PC-3 (cell line): Measurements from ENCODE around the gene ZNF23. TPM values are rescaled to one million over a fixed set of nuclear protein-coding genes. Genes with fewer than 3 reads are reported as not detected.

ENCODE experiments used
- ATAC-seq: fragments of 200-7000 bp; cut with Tn5 transposase; 2 replicates; pipeline ENCODE4 v1.9.1; 2020; ENCODE audit warnings: mild to moderate bottlenecking, moderate library complexity
- BruUV-seq: library from RNA; stranded (reverse); fragments of 400-500 nt; replicated peaks from 2 replicates; lab custom pipeline; 2021; lab: Mats Ljungman, UMichigan
- CTCF ChIA-PET: fragments of 300-600 bp; sonication (Branson Sonifier 250); formaldehyde crosslinking; loops from one replicate; lab custom pipeline; 2022; ENCODE audit warnings: antibody characterized with exemption; lab: Charles Lee
- POLR2A ChIA-PET: fragments of 300-600 bp; sonication (Branson Sonifier 250); formaldehyde crosslinking; loops from one replicate; lab custom pipeline; 2022; ENCODE audit warnings: antibody characterized with exemption; ENCODE audit not compliant: unreplicated experiment; lab: Charles Lee
- DNase-seq: peaks from one replicate; pipeline ENCODE4 v3.0.0-alpha.2; 2015
- H2AFZ ChIP-seq: fragments of 300-600 bp; sonication (generic); 2 replicates; pipeline ENCODE4 v1.6.0; 2016; ENCODE audit warnings: antibody characterized with exemption, low read length
- H3F3A ChIP-seq: fragments of 300-600 bp; sonication (generic); one replicate; pipeline ENCODE4 v1.6.0; 2017; ENCODE audit warnings: antibody characterized with exemption, low read length, control low read depth, mild to moderate bottlenecking; ENCODE audit not compliant: unreplicated experiment
- H3K27ac ChIP-seq: fragments of 300-600 bp; sonication (generic); 2 replicates; pipeline ENCODE4 v1.5.1; 2016; ENCODE audit warnings: mild to moderate bottlenecking, low read length
- H3K27me3 ChIP-seq: fragments of 300-600 bp; sonication (generic); 2 replicates; pipeline ENCODE4 v1.6.1; 2016; ENCODE audit warnings: low read length, mixed read lengths
- H3K36me3 ChIP-seq: fragments of 300-600 bp; sonication (generic); 2 replicates; pipeline ENCODE4 v1.6.1; 2016; ENCODE audit warnings: low read depth, mixed run types, low read length, mixed read lengths
- H3K4me1 ChIP-seq: fragments of 300-600 bp; sonication (generic); 2 replicates; pipeline ENCODE4 v1.5.1; 2016; ENCODE audit warnings: low read length; ENCODE audit not compliant: insufficient read depth
- H3K4me2 ChIP-seq: fragments of 300-600 bp; sonication (generic); 2 replicates; pipeline ENCODE4 v1.6.0; 2016; ENCODE audit warnings: low read length
- H3K4me3 ChIP-seq: fragments of 300-600 bp; sonication (generic); 2 replicates; pipeline ENCODE4 v1.5.1; 2016; ENCODE audit warnings: mild to moderate bottlenecking, low read length, mixed read lengths
- H3K79me2 ChIP-seq: fragments of 300-600 bp; sonication (generic); 2 replicates; pipeline ENCODE4 v1.6.1; 2017; ENCODE audit warnings: low read length, mixed read lengths
- H3K9ac ChIP-seq: fragments of 300-600 bp; sonication (generic); 2 replicates; pipeline ENCODE4 v1.6.0; 2016; ENCODE audit warnings: mild to moderate bottlenecking, low read length
- H3K9me2 ChIP-seq: fragments of 300-600 bp; sonication (generic); replicated peaks from 2 replicates; pipeline ENCODE4 v1.6.1; 2016; ENCODE audit warnings: mixed run types, low read length, mixed read lengths
- H3K9me3 ChIP-seq: fragments of 300-600 bp; sonication (generic); 2 replicates; pipeline ENCODE4 v1.6.1; 2016; ENCODE audit warnings: low read length, mixed read lengths
- H4K20me1 ChIP-seq: fragments of 300-600 bp; sonication (generic); 2 replicates; pipeline ENCODE4 v1.6.1; 2016; ENCODE audit warnings: low read length, mixed read lengths
- CTCF ChIP-seq: fragments of 300-600 bp; sonication (generic); conservative IDR thresholded peaks from 2 replicates; pipeline ENCODE4 v1.5.1; 2017; ENCODE audit warnings: antibody characterized with exemption, low read depth, mild to moderate bottlenecking, low read length
- EZH2 ChIP-seq: fragments of 300-600 bp; sonication (generic); IDR thresholded peaks from one replicate; pipeline ENCODE4 v1.6.1; 2017; ENCODE audit warnings: antibody characterized with exemption, mild to moderate bottlenecking, low read length; ENCODE audit not compliant: unreplicated experiment
- EZH2phosphoT487 ChIP-seq: fragments of 300-600 bp; sonication (generic); IDR thresholded peaks from 2 replicates; pipeline ENCODE4 v1.6.1; 2018; ENCODE audit warnings: mild to moderate bottlenecking, antibody characterized with exemption, low read length, borderline replicate concordance
- intact Hi-C: fragments of 100-400 bp; cut with micrococcal nuclease; formaldehyde crosslinking; loops from 2 replicates; pipeline ENCODE4 v1.9.0; 2023
- total RNA-seq: library from RNA; depleted of rRNA; stranded (reverse); fragments of >200 nt; gene quantifications from 2 replicates; pipeline ENCODE4 v1.2.3, GENCODE V29; 2014

ZNF23 gene
- total RNA-seq, 1 experiment from 2014 or later, result 7.5 TPM

GRCh38 chr16:71473891-71474290 lies 11.8 kb upstream of the ZNF23 start:
- no peaks in the 10 kb centered on the region for H3K9me3 ChIP-seq
- 0 out of 2 replicates have a peak overlapping the region, but pooled peaks have one; percentile 19 for H3K4me3 ChIP-seq
- peaks cover 6% of the 10 kb centered on the region for H3F3A ChIP-seq
- ATAC-seq, result peak; percentile 16
- peak overlapping the region; percentile 65 for H3K27ac ChIP-seq
- H3K36me3 ChIP-seq, result peaks cover 15% of the 10 kb centered on the region
- DNase-seq, result peak; percentile 22
- H3K9me2 ChIP-seq, result no peaks in the 10 kb centered on the region
- H3K9ac ChIP-seq, result no peak overlapping the region
- BruUV-seq, result no TSS peak
- no peaks in the 10 kb centered on the region for H4K20me1 ChIP-seq
- peaks cover 20% of the 10 kb centered on the region for H3K4me1 ChIP-seq
- CTCF ChIA-PET, result no interaction called here
- POLR2A ChIA-PET, result interaction anchor here (1.2 kb wide), 1 partner anchor 10 kb away, joined by 3 read pairs; no protein-coding TSS in a partner anchor
- peak overlapping the region; percentile 57 for H3K4me2 ChIP-seq
- no peak overlapping the region for H2AFZ ChIP-seq
- intact Hi-C loops, result loop anchor here (2.0 kb wide), 1 partner anchor 13 kb away; no protein-coding TSS in a partner anchor
- no peaks in the 10 kb centered on the region for H3K79me2 ChIP-seq
- TF ChIP-seq EZH2phosphoT487, result no peak
- TF ChIP-seq CTCF, result no peak
- no peak for TF ChIP-seq EZH2
- H3K27me3 ChIP-seq, result no peaks in the 10 kb centered on the region

GRCh38 chr16:71472931-71473330 lies 10.9 kb upstream of the ZNF23 start:
- intact Hi-C loops, result no loop called here
- no peaks in the 10 kb centered on the region for H3K79me2 ChIP-seq
- no peaks in the 10 kb centered on the region for H3K9me3 ChIP-seq
- peaks cover 15% of the 10 kb centered on the region for H3K36me3 ChIP-seq
- H3K9ac ChIP-seq, result no peak overlapping the region
- no peaks in the 10 kb centered on the region for H3K27me3 ChIP-seq
- H3K9me2 ChIP-seq, result no peaks in the 10 kb centered on the region
- no peaks in the 10 kb centered on the region for H4K20me1 ChIP-seq
- no peak for DNase-seq
- CTCF ChIA-PET, result no interaction called here
- no peak overlapping the region for H3K4me3 ChIP-seq
- no peak overlapping the region for H3K27ac ChIP-seq
- H3F3A ChIP-seq, result peaks cover 6% of the 10 kb centered on the region
- TF ChIP-seq EZH2 (no peak), EZH2phosphoT487 (no peak), CTCF (no peak)
- no peak for ATAC-seq
- H2AFZ ChIP-seq, result no peak overlapping the region
- POLR2A ChIA-PET, result no interaction called here
- H3K4me2 ChIP-seq, result no peak overlapping the region
- peaks cover 20% of the 10 kb centered on the region for H3K4me1 ChIP-seq
- BruUV-seq, result no TSS peak

GRCh38 chr16:71472051-71472450 lies 10.0 kb upstream of the ZNF23 start:
- Histone ChIP-seq H3K9me2 (no peaks in the 10 kb centered on the region), H3K36me3 (peaks cover 15% of the 10 kb centered on the region), H3K79me2 (no peaks in the 10 kb centered on the region), H3K27me3 (no peaks in the 10 kb centered on the region), H3F3A (peaks cover 6% of the 10 kb centered on the region), H3K4me1 (peaks cover 20% of the 10 kb centered on the region), H2AFZ (no peak overlapping the region), H3K4me2 (no peak overlapping the region), H3K9ac (no peak overlapping the region), H3K4me3 (no peak overlapping the region), H3K9me3 (no peaks in the 10 kb centered on the region), H3K27ac (no peak overlapping the region), H4K20me1 (no peaks in the 10 kb centered on the region)
- POLR2A ChIA-PET, result no interaction called here
- intact Hi-C loops, result no loop called here
- no peak for ATAC-seq
- TF ChIP-seq EZH2 (no peak), EZH2phosphoT487 (no peak), CTCF (no peak)
- CTCF ChIA-PET, result no interaction called here
- no TSS peak for BruUV-seq
- no peak for DNase-seq
